SK-N-MC (cell line): ENCODE results near the gene ARHGEF35.
"Not testable (repeated sequence)": the region's sequence is repeated elsewhere in the genome, so short reads cannot be mapped to it uniquely, and the experiment has no call there.

ENCODE experiments used
- EZH2 ChIP-seq: fragments of 200-600 bp; sonication (generic); IDR thresholded peaks from one replicate; pipeline ENCODE4 v1.6.1; 2017; ENCODE audit warnings: antibody characterized with exemption
- FOXP2 ChIP-seq: optimal IDR thresholded peaks from 2 replicates; pipeline ENCODE3; 2011; ENCODE audit warnings: mild to moderate bottlenecking, moderate library complexity; ENCODE audit not compliant: insufficient read depth; ENCODE audit errors: extremely low read length, control extremely low read depth
- POLR2AphosphoS5 ChIP-seq: IDR thresholded peaks from 2 replicates; pipeline ENCODE4 v1.6.1; 2012; ENCODE audit warnings: mild to moderate bottlenecking, low read depth, low read length, borderline replicate concordance

DNA sequence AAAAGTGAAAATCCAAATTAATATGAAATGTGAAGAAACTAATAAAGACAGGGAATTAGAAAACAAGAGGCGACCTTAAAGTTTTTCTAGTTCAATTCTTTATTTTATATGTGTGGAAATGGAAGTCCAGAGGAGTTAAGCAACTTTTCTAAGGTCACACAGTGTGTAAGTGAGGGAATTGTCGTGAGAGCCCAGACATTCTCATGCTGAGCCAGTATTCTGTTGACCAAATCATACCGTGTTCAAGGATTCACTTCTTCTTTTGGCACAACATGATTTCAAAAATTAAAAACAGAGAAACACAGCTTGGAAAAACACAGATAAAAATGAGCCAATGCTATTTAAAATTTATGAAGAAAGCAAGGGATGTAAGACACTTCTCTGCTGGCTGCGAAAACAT is 31.2 kb upstream of the ARHGEF35 start:
- TF ChIP-seq POLR2AphosphoS5, EZH2, FOXP2: not testable (repeated sequence)
